ENCODE results near the gene FAM120A. TPM values are rescaled to one million over a fixed set of nuclear protein-coding genes. Genes with fewer than 3 reads are reported as not detected.

FAM120A gene
- total RNA-seq, 1 donor from 2014 or later: 107 TPM

DNA sequence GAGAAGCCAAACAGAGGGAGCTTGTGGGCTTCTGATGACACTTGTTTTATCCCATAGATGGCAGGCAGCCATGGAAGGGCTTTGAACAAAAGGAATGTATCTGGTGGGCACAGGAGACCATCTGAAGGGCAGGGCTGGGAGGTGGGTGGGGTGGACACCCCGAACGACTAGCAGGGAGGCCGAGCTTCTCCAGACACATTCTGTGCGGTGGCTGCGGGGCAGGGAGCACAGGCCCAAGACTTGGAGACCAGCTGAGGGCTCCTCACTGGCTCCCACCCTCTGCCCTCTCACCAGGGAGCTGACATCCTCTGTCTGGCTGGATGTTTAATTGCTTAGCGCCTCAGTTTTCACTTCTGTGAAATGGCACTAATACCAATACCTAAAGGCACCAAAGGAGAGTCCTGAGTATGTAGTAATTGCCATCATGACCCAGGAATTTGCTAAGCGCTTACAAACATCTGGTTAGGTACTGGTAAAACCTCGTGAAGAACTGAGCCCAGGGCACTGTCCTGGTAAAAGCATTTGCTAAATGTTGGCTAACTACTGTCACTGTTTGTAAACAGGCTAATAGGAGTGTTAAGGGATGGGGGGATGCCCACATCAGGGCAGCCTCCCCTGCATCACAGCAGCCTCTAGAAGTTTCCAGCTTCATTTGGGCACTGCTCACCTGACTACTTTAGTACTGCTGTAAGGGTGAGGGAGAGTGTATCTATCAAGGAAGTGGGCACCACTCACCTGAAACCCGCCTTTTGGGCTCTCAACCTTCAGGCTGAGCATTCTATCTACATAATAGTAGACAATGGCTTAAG is 122.8 kb downstream of the FAM120A start:
- intact Hi-C loops (cut with micrococcal nuclease): loop anchor here (10.0 kb wide), 1 partner anchor 1859 kb away; no protein-coding TSS in a partner anchor

DNA sequence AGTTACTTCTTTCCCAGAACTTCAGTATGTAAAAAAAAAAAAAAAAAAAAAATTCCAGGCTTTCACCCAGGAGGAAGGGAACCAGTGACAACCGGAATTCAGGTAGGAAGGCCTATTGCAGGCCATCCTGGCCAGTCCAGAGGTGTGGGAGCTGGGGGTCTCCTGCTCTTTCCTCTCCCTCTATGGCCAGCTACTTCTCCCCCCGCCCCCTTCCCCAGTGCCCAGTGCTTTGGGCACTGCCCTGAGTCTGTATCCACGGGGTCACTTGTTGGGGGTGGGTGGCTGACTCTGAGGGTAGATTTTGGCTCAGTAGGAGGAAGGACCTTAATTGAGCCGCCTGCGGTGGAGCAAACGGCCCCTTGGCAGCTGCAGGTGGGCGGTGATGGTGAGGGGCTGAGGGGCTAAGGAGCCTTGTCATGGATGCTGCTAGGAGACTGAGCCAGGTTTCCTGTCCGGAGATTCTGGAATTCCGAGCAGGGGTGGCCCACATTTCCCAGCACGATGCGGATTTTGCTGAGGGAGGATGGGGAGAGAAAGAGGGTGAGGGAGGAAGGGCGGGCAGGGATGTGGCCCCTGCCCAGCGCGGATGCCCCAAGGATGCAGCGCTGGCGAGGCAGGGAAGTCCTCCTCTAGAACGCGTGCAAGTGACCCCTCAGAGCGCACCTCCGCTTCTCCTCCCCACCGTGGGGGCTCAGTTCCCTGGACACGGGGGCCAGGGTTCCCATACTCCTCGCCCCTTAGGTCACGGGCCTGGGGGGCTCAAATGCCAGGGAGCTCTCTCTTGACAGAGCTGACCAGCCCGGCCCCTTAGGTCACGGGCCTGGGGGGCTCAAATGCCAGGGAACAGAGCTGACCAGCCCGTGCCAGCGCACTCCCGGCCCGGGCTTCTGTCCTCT is 123.7 kb downstream of the FAM120A start:
- no peak for DNase-seq
- H3K36me3 Mint-ChIP-seq (ENCODE audit: low read depth): no peaks in the 10 kb centered on the region
- no peaks in the 10 kb centered on the region for H3K27me3 Mint-ChIP-seq
- TF ChIP-seq, protein P1, sequence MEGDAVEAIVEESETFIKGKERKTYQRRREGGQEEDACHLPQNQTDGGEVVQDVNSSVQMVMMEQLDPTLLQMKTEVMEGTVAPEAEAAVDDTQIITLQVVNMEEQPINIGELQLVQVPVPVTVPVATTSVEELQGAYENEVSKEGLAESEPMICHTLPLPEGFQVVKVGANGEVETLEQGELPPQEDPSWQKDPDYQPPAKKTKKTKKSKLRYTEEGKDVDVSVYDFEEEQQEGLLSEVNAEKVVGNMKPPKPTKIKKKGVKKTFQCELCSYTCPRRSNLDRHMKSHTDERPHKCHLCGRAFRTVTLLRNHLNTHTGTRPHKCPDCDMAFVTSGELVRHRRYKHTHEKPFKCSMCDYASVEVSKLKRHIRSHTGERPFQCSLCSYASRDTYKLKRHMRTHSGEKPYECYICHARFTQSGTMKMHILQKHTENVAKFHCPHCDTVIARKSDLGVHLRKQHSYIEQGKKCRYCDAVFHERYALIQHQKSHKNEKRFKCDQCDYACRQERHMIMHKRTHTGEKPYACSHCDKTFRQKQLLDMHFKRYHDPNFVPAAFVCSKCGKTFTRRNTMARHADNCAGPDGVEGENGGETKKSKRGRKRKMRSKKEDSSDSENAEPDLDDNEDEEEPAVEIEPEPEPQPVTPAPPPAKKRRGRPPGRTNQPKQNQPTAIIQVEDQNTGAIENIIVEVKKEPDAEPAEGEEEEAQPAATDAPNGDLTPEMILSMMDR (IDR thresholded peaks at IDR 0.05): no peak
- CTCF ChIA-PET: interaction anchor here (0.6 to 0.9 kb wide), 2 partner anchors 9 kb away, joined by 3 to 4 read pairs; no protein-coding TSS in a partner anchor
- intact Hi-C loops (cut with micrococcal nuclease): loop anchor here (1.0 to 10.0 kb wide), 3 partner anchors 9 to 1860 kb away; no protein-coding TSS in a partner anchor
- POLR2A ChIA-PET: interaction anchor here (2.3 kb wide), 1 partner anchor 9 kb away, joined by 38 read pairs; no protein-coding TSS in a partner anchor
- H3K27ac Mint-ChIP-seq: peak overlapping the region; percentile 89
- H3K4me3 Mint-ChIP-seq: peak overlapping the region; percentile 89
- H3K9me3 Mint-ChIP-seq: no peaks in the 10 kb centered on the region
- no peak for ATAC-seq (ENCODE audit: low read depth)
- H3K4me1 Mint-ChIP-seq: peaks cover 30% of the 10 kb centered on the region

More for the DNA sequence above, 122.8 kb downstream of the FAM120A start:
- Mint-ChIP-seq H3K27me3 (no peaks in the 10 kb centered on the region), H3K27ac (peak overlapping the region; percentile 63), H3K9me3 (no peaks in the 10 kb centered on the region), H3K36me3 (ENCODE audit: low read depth) (no peaks in the 10 kb centered on the region), H3K4me3 (peak overlapping the region; percentile 28), H3K4me1 (peaks cover 33% of the 10 kb centered on the region)
- no peak for ATAC-seq (ENCODE audit: low read depth)
- ChIA-PET CTCF (interaction anchor here (0.9 kb wide), 1 partner anchor 8 kb away, joined by 4 read pairs; no protein-coding TSS in a partner anchor), POLR2A (interaction anchor here (2.3 kb wide), 1 partner anchor 8 kb away, joined by 38 read pairs; no protein-coding TSS in a partner anchor)
- no peak for DNase-seq
- TF ChIP-seq, protein P1 (IDR thresholded peaks at IDR 0.05): no peak

DNA sequence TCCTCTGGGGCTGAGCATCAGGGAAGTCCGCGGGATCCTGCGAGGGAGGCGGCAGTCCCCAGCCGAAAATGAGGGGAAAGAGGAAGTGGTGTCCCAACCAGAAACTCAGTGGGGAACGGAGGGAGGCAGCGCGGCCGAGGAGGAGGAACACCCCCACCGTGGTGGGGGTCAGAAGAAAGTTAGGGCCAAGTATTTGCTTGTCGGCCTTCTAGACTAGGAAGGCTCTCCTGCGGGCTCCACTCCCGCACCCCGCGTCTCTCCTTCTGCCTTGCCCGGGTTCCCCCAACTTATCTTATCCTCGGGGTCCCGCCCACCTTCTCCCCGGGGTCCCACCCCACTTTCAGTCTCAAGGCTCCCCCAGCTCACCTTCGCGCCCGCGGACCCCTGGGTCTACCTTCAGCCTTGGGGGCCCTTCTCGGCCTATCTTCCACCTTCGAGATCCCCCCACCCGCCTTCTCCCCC is 124.3 kb downstream of the FAM120A start:
- Mint-ChIP-seq H3K27me3 (no peaks in the 10 kb centered on the region), H3K27ac (peak overlapping the region; percentile 89), H3K36me3 (ENCODE audit: low read depth) (no peaks in the 10 kb centered on the region), H3K9me3 (no peaks in the 10 kb centered on the region), H3K4me1 (peaks cover 30% of the 10 kb centered on the region), H3K4me3 (peak overlapping the region; percentile 89)
- no peak for DNase-seq
- TF ChIP-seq, protein P1 (IDR thresholded peaks at IDR 0.05): no peak
- intact Hi-C loops (cut with micrococcal nuclease): loop anchor here (1.0 to 10.0 kb wide), 3 partner anchors 10 to 1861 kb away; no protein-coding TSS in a partner anchor
- ChIA-PET POLR2A (interaction anchor here (2.3 kb wide), 1 partner anchor 9 kb away, joined by 38 read pairs; no protein-coding TSS in a partner anchor), CTCF (interaction anchor here (0.6 kb wide), 1 partner anchor 10 kb away, joined by 3 read pairs; no protein-coding TSS in a partner anchor)
- ATAC-seq (ENCODE audit: low read depth): peak; percentile 38

DNA sequence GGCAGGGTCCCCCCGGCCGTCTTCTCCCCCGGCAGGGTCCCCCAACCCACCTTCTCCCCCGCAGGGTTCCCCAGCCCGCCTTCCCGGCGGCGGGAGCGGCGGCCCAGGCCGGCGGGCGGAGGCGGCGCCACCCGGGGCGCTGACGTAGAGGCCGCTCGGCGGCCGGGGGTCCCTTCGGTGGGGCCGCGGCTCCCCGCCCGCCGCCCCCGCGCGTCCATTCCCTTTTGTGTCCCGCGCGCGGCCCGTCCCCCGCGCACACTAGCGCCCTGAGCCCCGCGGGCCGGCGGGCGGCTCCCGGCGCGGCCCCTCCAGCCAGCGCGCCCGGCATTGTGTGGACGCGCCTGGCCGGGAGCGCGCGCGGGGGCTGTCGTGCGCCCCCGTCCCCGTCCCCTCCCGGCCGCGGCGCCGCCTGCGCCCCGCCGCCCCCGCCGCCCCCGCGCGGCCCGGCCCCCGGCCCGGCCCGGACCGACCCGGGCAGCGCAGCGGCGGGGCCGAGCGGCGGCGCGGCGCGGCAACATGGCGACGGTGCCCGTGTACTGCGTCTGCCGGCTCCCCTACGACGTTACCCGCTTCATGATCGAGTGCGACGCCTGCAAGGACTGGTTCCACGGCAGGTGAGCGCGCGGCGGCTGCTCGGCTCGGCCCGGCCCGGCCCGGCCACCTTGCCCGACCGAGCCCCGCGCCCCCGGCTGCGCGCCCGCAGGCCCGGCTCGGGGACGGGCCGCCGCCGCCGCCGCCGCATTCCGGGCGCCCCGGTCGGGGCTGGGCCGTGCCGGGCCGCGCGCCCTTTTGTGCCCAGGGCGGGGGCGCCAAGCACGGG is 125.0 kb downstream of the FAM120A start, which contains the start of gene PHF2:
Gene PHF2, plus strand, starts transcription at position 327 of the 820 bp plus-strand sequence. Its CDS starts 190 bp downstream, at position 517.
- intact Hi-C loops (cut with micrococcal nuclease): loop anchor here (5.0 to 10.0 kb wide), 2 partner anchors 386 to 1862 kb away; no protein-coding TSS in a partner anchor
- DNase-seq: peak; percentile 53
- peaks cover 30% of the 10 kb centered on the region for H3K4me1 Mint-ChIP-seq

More for the DNA sequence above, 125.0 kb downstream of the FAM120A start, which contains the start of gene PHF2:
- no peaks in the 10 kb centered on the region for H3K9me3 Mint-ChIP-seq
- H3K4me3 Mint-ChIP-seq: peak within 1 kb of the TSS; percentile 89
- no peaks in the 10 kb centered on the region for H3K27me3 Mint-ChIP-seq
- CTCF ChIA-PET: interaction anchor here (1.5 kb wide), 1 partner anchor 10 kb away, joined by 5 read pairs; no protein-coding TSS in a partner anchor
- peak within 1 kb of the TSS; percentile 89 for H3K27ac Mint-ChIP-seq
- ATAC-seq (ENCODE audit: low read depth): peak; percentile 61
- TF ChIP-seq, protein P1 (IDR thresholded peaks at IDR 0.05): no peak
- no peaks in the 10 kb centered on the region for H3K36me3 Mint-ChIP-seq (ENCODE audit: low read depth)
- POLR2A ChIA-PET: interaction anchor here (1.3 to 2.3 kb wide), 2 partner anchors 10 kb away, joined by 12 to 38 read pairs; no protein-coding TSS in a partner anchor
